HEK293 (cell line): ENCODE results near the gene MLKL.

Experiments
- CTCF ChIP-seq: fragments of 450-650 bp; formaldehyde crosslinking; IDR thresholded peaks from 2 replicates; pipeline ENCODE4 v1.5.1; 2016; ENCODE audit warnings: missing biosample characterization, missing genetic modification characterization
- HOXC10 ChIP-seq: sonication (generic); formaldehyde crosslinking; IDR thresholded peaks from 2 replicates; pipeline ENCODE4 v1.8.1; 2023; ENCODE audit warnings: mild to moderate bottlenecking, missing genetic modification reagents
- KLF1 ChIP-seq: fragments of 450-650 bp; formaldehyde crosslinking; IDR thresholded peaks from 2 replicates; pipeline ENCODE4 v1.5.1; 2016; ENCODE audit warnings: missing biosample characterization, missing genetic modification characterization
- MYNN ChIP-seq: fragments of 450-650 bp; formaldehyde crosslinking; IDR thresholded peaks from 2 replicates; pipeline ENCODE4 v1.5.1; 2016; ENCODE audit warnings: missing biosample characterization, missing genetic modification characterization, borderline replicate concordance
- PATZ1 ChIP-seq: fragments of 450-650 bp; formaldehyde crosslinking; IDR thresholded peaks from 2 replicates; pipeline ENCODE4 v1.5.1; 2016; ENCODE audit warnings: missing biosample characterization, missing genetic modification characterization
- PRDM1 ChIP-seq: fragments of 450-650 bp; formaldehyde crosslinking; IDR thresholded peaks from 2 replicates; pipeline ENCODE4; 2016; ENCODE audit warnings: missing biosample characterization, missing genetic modification characterization
- PRDM10 ChIP-seq: fragments of 450-650 bp; formaldehyde crosslinking; IDR thresholded peaks from 2 replicates; pipeline ENCODE4 v1.5.1; 2016; ENCODE audit warnings: missing biosample characterization, missing genetic modification characterization
- PRDM4 ChIP-seq: fragments of 450-650 bp; formaldehyde crosslinking; IDR thresholded peaks from 2 replicates; pipeline ENCODE4 v1.5.1; 2017; ENCODE audit warnings: missing biosample characterization, missing genetic modification characterization
- ZBTB11 ChIP-seq: fragments of 450-650 bp; formaldehyde crosslinking; conservative IDR thresholded peaks from 2 replicates; pipeline ENCODE4 v1.5.1; 2016; ENCODE audit warnings: low read depth, missing biosample characterization, missing genetic modification characterization
- ZBTB17 ChIP-seq: fragments of 450-650 bp; formaldehyde crosslinking; IDR thresholded peaks from 2 replicates; pipeline ENCODE4 v1.5.1; 2016; ENCODE audit warnings: missing biosample characterization, missing genetic modification characterization
- ZBTB20 ChIP-seq: fragments of 450-650 bp; formaldehyde crosslinking; IDR thresholded peaks from 2 replicates; pipeline ENCODE4 v1.5.1; 2016; ENCODE audit warnings: missing biosample characterization, missing genetic modification characterization
- ZBTB26 ChIP-seq: fragments of 450-650 bp; formaldehyde crosslinking; optimal IDR thresholded peaks from 2 replicates; pipeline ENCODE3; 2016; ENCODE audit warnings: missing biosample characterization, mild to moderate bottlenecking, missing genetic modification characterization
- ZFHX2 ChIP-seq: fragments of 450-650 bp; formaldehyde crosslinking; conservative IDR thresholded peaks from 2 replicates; pipeline ENCODE4 v1.5.1; 2016; ENCODE audit warnings: missing biosample characterization, missing genetic modification characterization
- ZNF23 ChIP-seq: fragments of 450-650 bp; formaldehyde crosslinking; IDR thresholded peaks from 2 replicates; pipeline ENCODE4 v1.5.1; 2016; ENCODE audit warnings: missing biosample characterization, missing genetic modification characterization, borderline replicate concordance
- ZNF266 ChIP-seq: fragments of 450-650 bp; formaldehyde crosslinking; IDR thresholded peaks from 2 replicates; pipeline ENCODE4 v1.5.1; 2016; ENCODE audit warnings: missing biosample characterization, missing genetic modification characterization, low read depth
- ZNF335 ChIP-seq: fragments of 450-650 bp; formaldehyde crosslinking; conservative IDR thresholded peaks from 2 replicates; pipeline ENCODE4 v1.5.1; 2016; ENCODE audit warnings: missing biosample characterization, missing genetic modification characterization
- ZNF366 ChIP-seq: fragments of 450-650 bp; formaldehyde crosslinking; conservative IDR thresholded peaks from 2 replicates; pipeline ENCODE4 v1.5.1; 2016; ENCODE audit warnings: missing biosample characterization, missing genetic modification characterization
- ZNF561 ChIP-seq: fragments of 450-650 bp; IDR thresholded peaks from 2 replicates; pipeline ENCODE4 v1.5.1; 2018; ENCODE audit warnings: missing biosample characterization, missing genetic modification characterization, borderline replicate concordance
- ZNF639 ChIP-seq: fragments of 450-650 bp; formaldehyde crosslinking; IDR thresholded peaks from 2 replicates; pipeline ENCODE4 v1.5.1; 2016; ENCODE audit warnings: missing biosample characterization, missing genetic modification characterization
- ZNF654 ChIP-seq: fragments of 450-650 bp; formaldehyde crosslinking; IDR thresholded peaks from 2 replicates; pipeline ENCODE4 v1.5.1; 2016; ENCODE audit warnings: low read depth, missing biosample characterization, missing genetic modification characterization
- ZNF76 ChIP-seq: fragments of 450-650 bp; formaldehyde crosslinking; IDR thresholded peaks from 2 replicates; pipeline ENCODE4; 2016; ENCODE audit warnings: low read depth, missing biosample characterization, missing genetic modification characterization, borderline replicate concordance
- ZXDB ChIP-seq: fragments of 450-650 bp; formaldehyde crosslinking; IDR thresholded peaks from 2 replicates; pipeline ENCODE4 v1.5.1; 2016; ENCODE audit warnings: missing biosample characterization, missing genetic modification characterization

The MLKL gene

GRCh38 chr16:74700438-74701225, at the start of gene MLKL (continued):
- TF ChIP-seq PRDM10, result peak; percentile 80
- TF ChIP-seq ZNF266 (tag by site-specific recombination), result no peak
- TF ChIP-seq ZBTB17, result peak; percentile 32; the same call in 1 of the 2 replicates
- TF ChIP-seq PRDM4, result peak; percentile 44; the same call in 1 of the 2 replicates
- 0 out of 2 replicates have a peak, but pooled peaks have one; percentile 42 for TF ChIP-seq PATZ1
- peak; percentile 90 for TF ChIP-seq CTCF (tag by site-specific recombination)
- TF ChIP-seq MYNN (tag by site-specific recombination), result no peak
- no peak for TF ChIP-seq KLF1
- TF ChIP-seq ZBTB26 (tag by site-specific recombination), result peak; percentile 35
- no peak for TF ChIP-seq HOXC10 (CRISPR knock-in tag)
- peak; percentile 73 for TF ChIP-seq ZNF335 (tag by site-specific recombination)
- TF ChIP-seq ZFHX2 (tag by site-specific recombination), result no peak
- TF ChIP-seq ZNF23 (tag by site-specific recombination), result no peak
- TF ChIP-seq ZNF366 (tag by site-specific recombination), result 0 out of 2 replicates have a peak, but pooled peaks have one; percentile 25
- TF ChIP-seq ZXDB, result peak; percentile 86
- TF ChIP-seq ZNF561 (tag by site-specific recombination), result peak; percentile 51; the same call in 1 of the 2 replicates
- TF ChIP-seq ZNF654 (tag by site-specific recombination), result no peak
- no peak for TF ChIP-seq ZNF639 (tag by site-specific recombination)
- TF ChIP-seq ZNF76 (tag by site-specific recombination), result peak; percentile 55; the same call in 1 of the 2 replicates
- TF ChIP-seq PRDM1 (tag by site-specific recombination), result 0 out of 2 replicates have a peak, but pooled peaks have one; percentile 35
- peak; percentile 96 for TF ChIP-seq ZBTB20
- peak; percentile 41 for TF ChIP-seq ZBTB11 (tag by site-specific recombination)
